Fibroblast of pulmonary artery (primary cell): Measurements from ENCODE around the gene GLIPR2.

Experiments
- DNase-seq: peaks from one replicate; pipeline ENCODE4 v3.0.0-alpha.2; 2010; ENCODE audit warnings: low read depth
- H3K4me3 ChIP-seq: replicated peaks from 2 replicates; pipeline ENCODE4 v1.5.1; 2011; ENCODE audit warnings: low read depth, mild to moderate bottlenecking, control low read depth, low read length, moderate library complexity
- CTCF ChIP-seq: IDR thresholded peaks from 2 replicates; pipeline ENCODE4 v1.5.1; 2011; ENCODE audit warnings: mild to moderate bottlenecking, control low read depth, low read length, inconsistent platforms; ENCODE audit errors: missing control alignments

Gene GLIPR2

DNA sequence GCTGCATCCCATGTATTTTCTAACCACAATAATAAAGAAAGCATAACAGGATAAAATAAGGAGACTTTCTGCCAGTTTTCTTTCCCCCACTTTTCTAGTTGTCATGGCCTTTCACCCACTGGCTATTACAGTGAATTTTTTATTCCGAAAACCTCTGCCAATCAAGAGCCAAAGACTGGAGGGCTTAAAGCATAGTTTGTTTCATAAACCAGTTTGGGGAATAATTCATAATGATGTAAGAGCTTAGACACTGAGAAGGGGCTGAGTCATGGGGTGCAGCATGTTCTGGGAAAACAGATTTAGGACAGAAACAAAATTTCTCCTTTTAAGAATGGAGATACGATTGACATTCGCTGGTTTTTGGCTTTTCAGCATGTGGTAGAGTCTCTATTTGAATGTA lies 4.4 kb upstream of the GLIPR2 start:
- DNase-seq, result peak; percentile 64
- H3K4me3 ChIP-seq, result no peak overlapping the region
- TF ChIP-seq CTCF, result no peak

DNA sequence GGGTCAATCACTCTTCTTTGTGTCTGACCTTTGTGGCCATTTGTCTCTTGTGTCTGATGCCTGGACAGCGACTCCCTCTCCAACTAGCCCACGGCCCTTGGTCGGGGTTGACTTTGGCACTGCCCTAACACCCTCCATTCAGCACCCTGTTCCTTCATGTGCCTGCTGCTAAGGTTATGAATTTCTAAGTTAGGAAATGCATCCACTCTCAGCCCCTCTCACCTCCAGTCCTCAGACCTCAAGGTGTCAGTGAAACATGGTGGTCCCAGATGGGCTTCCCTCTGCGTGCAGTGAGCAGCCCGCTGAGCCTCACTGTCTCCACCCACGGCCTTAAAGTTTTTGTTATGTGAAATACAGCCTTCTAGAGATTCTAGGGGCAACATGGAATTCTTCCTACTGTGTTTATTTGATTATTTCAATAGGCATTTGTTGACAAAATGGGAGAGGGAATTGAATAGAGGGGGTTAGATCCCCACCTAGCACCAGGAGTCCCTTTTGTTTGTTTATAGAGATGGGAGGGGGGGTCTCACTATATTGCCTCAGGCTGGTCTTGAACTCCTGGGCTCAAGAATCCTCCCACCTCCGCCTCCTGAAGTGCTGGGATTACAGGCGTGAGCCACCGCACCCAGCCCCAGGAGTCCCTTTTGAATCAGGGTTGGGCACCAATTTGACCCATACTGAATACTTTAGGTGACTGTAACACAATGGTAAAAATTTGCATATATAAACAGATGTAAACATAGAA lies 1.6 kb upstream of the GLIPR2 start:
- no peak for TF ChIP-seq CTCF
- DNase-seq, result no peak
- no peak overlapping the region for H3K4me3 ChIP-seq

DNA sequence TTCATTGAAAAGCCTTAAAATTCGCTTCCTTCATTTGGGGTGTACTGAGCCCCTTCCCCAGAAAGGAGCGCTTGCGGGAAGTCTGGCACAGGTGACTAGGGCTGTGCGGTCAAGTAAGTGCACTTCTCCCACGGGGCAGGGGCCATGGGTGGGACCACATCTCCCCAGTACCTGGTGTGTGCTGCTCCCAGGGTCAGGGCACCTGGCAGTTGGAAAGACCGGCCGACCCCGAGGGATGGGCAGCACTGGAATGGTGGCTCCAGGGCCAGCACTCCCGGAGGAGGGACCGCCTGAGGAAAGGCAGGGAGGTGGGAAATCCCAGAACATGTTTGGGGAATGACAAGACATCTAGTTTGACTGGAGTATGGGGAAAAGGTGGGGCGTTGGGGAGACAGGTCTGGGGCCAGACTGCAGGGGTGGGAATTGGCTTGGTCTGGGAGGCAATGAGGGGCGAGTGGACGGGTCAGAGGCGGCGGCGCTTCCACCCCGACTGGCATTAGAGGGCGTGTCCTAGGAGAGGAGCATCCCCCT lies 727 bp upstream of the GLIPR2 start:
- TF ChIP-seq CTCF, result no peak
- peak overlapping the region; percentile 63 for H3K4me3 ChIP-seq
- no peak for DNase-seq

DNA sequence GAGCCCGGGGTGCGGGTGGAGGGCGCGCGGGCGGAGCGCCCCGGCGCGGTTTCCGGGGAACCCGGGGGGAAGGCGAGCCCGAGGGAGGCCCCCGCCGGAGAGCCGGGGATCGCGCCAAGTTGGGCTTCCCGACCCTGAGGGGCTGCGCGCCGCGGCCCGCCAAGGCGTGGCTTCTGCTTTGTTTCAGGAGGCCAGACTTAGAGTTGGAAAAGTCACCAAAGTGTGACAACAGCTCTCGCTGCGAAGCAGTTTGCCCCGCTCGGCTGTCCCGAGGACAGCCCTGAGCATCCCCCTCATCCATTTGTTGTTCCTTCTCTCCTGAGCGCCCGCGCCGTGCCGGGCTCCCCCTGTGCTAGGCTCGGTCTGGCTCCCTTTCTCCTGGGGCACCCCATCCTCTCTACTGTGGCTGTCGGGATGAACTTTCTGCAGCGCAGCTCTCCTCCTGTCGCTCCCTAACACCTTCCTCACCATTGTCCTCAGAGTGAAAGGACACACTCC lies 410 bp downstream of the GLIPR2 start:
- DNase-seq, result no peak
- peak overlapping the region; percentile 63 for H3K4me3 ChIP-seq
- no peak for TF ChIP-seq CTCF

DNA sequence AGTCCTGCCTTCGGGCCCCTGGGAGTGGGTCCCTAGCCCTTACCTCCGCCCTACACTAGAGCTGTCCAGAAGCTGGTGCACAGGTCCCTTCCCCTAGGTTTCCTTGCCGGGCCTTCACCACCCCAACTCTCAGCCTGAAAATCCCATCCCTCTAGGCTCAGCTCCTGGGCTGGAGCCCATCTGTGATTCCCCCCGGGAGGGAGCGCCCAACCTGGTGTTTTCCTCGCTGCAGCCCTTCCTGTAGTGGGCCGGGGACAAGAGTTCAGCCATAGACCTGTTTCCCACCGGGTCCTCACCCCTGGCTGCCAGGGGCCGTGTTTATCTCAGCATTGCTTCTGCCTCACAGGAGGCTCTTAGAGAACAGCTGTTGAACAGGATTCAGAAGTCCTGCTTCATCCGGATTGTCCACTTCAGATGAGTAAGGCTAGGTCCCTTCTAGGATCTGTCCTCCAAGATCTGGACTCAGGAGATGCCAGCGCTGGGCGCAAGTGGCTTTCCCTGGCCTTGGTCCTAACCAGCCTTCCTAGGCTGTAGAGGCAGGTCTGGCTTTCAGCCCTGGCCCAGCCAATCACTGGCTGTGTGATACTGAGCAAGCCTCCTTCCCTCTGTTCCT lies 965 bp downstream of the GLIPR2 start:
- TF ChIP-seq CTCF, result no peak
- H3K4me3 ChIP-seq, result peak overlapping the region; percentile 63
- peak; percentile 25 for DNase-seq

GRCh38 chr9:36138496-36138895 lies 2.0 kb downstream of the GLIPR2 start:
- no peak for DNase-seq
- H3K4me3 ChIP-seq, result no peak overlapping the region
- TF ChIP-seq CTCF, result no peak
